Upper lobe of right lung (tissue), 1 donor: Measurements from ENCODE around the gene C1orf21. TPM values are rescaled to one million over a fixed set of nuclear protein-coding genes. Genes with fewer than 3 reads are reported as not detected.
A peak's percentile ranks its signal among the peaks of the same experiment; 100 is the strongest.

Experiments used
- ATAC-seq: fragments of 200-7000 bp; cut with Tn5 transposase; one replicate; pipeline ENCODE4 v1.9.1; 2020; ENCODE audit warnings: mild to moderate bottlenecking, moderate library complexity
- DNase-seq: peaks from one replicate; pipeline ENCODE4 v3.0.0-alpha.2; 2020
- H3K27ac ChIP-seq: fragments of 200-600 bp; one replicate; pipeline ENCODE4 v1.8.0; 2022
- H3K27me3 ChIP-seq: fragments of 200-600 bp; one replicate; pipeline ENCODE4 v1.8.0; 2022; ENCODE audit warnings: mild to moderate bottlenecking
- H3K36me3 ChIP-seq: fragments of 200-600 bp; one replicate; pipeline ENCODE4 v1.8.0; 2022
- H3K4me1 ChIP-seq: fragments of 200-600 bp; one replicate; pipeline ENCODE4 v1.8.0; 2022
- H3K4me3 ChIP-seq: fragments of 200-600 bp; one replicate; pipeline ENCODE4 v1.8.0; 2022; ENCODE audit warnings: mild to moderate bottlenecking
- H3K9me3 ChIP-seq: fragments of 200-600 bp; one replicate; pipeline ENCODE4 v1.8.0; 2022
- intact Hi-C: fragments of 100-400 bp; cut with DNase I; formaldehyde crosslinking; loops from one replicate; pipeline ENCODE4 v1.11.0; 2022
- total RNA-seq: library from RNA; stranded (reverse); fragmentation: NEBNext Ultra II Directional; extraction: Animal tissue kit (Norgen Biotek cat#: 25700); gene quantifications from one replicate; pipeline ENCODE4 v1.2.1, GENCODE V29; 2021
- TF ChIP-seq, protein P1 (sequence below): fragments of 200-600 bp; IDR thresholded peaks from one replicate; pipeline ENCODE4 v1.8.0; 2022; ENCODE audit warnings: antibody characterized with exemption
- donor health status: DM: no; HTN: yes; CAD: no; lungs with severe emphysema.

Gene C1orf21
- total RNA-seq, 1 donor from 2014 or later: 78.8 TPM

DNA sequence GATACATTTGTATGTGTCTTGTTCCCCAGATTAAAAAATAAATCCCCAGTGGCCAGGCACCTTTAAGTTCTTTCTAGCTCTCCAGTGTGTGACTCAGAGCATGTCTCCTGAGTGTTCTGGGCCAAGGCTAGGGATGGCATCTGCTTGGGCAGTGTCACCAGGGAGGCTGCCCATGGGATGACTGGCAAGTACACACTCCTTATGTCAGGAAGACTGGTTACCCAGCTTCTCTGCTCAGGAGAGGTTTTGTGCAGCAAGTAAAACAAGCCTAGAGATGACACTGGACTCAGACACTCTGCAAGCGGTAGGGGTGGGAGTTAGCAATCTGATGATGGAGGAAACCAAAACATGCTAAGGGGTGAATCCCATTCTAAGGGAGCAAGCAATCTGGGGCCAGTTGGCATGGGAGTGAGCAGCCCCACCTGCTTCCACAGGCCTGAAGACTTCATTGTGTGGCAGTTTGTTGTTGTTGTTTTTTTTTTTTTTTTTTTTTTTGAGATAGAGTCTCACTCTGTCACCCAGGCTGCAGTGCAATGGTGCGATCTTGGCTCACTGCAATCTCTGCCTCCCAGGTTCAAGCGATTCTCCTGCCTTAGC, 230.7 kb downstream of the C1orf21 start:
- no peaks in the 10 kb centered on the region for H3K27me3 ChIP-seq
- ATAC-seq: no peak
- H3K4me3 ChIP-seq: no peak overlapping the region
- H3K36me3 ChIP-seq: no peaks in the 10 kb centered on the region
- H3K4me1 ChIP-seq: peaks cover 23% of the 10 kb centered on the region
- no peak overlapping the region for H3K27ac ChIP-seq
- TF ChIP-seq, protein P1, sequence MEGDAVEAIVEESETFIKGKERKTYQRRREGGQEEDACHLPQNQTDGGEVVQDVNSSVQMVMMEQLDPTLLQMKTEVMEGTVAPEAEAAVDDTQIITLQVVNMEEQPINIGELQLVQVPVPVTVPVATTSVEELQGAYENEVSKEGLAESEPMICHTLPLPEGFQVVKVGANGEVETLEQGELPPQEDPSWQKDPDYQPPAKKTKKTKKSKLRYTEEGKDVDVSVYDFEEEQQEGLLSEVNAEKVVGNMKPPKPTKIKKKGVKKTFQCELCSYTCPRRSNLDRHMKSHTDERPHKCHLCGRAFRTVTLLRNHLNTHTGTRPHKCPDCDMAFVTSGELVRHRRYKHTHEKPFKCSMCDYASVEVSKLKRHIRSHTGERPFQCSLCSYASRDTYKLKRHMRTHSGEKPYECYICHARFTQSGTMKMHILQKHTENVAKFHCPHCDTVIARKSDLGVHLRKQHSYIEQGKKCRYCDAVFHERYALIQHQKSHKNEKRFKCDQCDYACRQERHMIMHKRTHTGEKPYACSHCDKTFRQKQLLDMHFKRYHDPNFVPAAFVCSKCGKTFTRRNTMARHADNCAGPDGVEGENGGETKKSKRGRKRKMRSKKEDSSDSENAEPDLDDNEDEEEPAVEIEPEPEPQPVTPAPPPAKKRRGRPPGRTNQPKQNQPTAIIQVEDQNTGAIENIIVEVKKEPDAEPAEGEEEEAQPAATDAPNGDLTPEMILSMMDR: no peak
- H3K9me3 ChIP-seq: no peaks in the 10 kb centered on the region
- no peak for DNase-seq
- intact Hi-C loops: no loop called here

DNA sequence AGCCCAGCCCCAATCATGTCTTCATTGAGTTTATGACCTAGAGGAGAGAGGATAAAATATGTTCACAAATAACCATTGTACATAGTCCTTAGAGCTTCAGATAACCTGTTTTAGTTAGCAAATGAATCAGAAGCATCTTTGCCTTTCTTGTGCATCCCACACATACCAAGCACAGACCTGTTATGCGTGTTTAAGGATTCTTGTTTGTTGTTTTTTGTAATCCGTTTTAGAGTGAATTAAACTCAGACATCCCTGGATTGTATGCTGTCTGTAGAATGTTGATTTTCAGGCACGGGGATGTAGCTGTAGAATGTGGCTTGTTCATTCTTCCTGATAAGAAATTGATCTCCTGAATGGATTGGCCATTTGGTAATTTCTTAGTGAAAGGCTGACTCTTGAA, 232.0 kb downstream of the C1orf21 start:
- Histone ChIP-seq H3K9me3 (no peaks in the 10 kb centered on the region), H3K36me3 (no peaks in the 10 kb centered on the region), H3K27me3 (no peaks in the 10 kb centered on the region), H3K27ac (no peak overlapping the region), H3K4me1 (peaks cover 23% of the 10 kb centered on the region), H3K4me3 (no peak overlapping the region)
- DNase-seq (no peak), ATAC-seq (no peak)
- intact Hi-C loops: no loop called here
- TF ChIP-seq, protein P1: no peak

DNA sequence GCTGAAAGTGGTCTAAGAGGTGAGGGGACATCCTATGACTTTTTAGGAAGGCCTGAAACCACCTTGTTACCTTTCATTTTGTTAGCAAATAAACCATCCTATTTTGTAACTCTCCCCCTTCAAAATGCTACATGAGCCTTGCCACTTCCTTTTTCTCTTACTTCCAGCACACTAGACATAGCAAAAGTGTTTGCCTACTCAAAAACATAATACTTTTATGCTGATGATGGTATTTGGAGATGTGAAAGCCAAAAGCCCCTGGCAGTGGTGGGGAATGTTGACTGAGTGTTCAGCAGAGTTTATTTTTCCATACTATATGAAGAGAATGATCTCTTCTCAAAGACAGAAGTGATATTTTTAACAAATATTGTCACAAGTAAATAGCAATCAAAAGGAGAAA, 233.6 kb downstream of the C1orf21 start:
- no peaks in the 10 kb centered on the region for H3K9me3 ChIP-seq
- H3K4me1 ChIP-seq: peaks cover 21% of the 10 kb centered on the region
- ATAC-seq (no peak), DNase-seq (no peak)
- H3K4me3 ChIP-seq: no peak overlapping the region
- intact Hi-C loops: no loop called here
- TF ChIP-seq, protein P1: no peak
- no peaks in the 10 kb centered on the region for H3K36me3 ChIP-seq
- H3K27ac ChIP-seq: peak overlapping the region; percentile 61
- no peaks in the 10 kb centered on the region for H3K27me3 ChIP-seq

DNA sequence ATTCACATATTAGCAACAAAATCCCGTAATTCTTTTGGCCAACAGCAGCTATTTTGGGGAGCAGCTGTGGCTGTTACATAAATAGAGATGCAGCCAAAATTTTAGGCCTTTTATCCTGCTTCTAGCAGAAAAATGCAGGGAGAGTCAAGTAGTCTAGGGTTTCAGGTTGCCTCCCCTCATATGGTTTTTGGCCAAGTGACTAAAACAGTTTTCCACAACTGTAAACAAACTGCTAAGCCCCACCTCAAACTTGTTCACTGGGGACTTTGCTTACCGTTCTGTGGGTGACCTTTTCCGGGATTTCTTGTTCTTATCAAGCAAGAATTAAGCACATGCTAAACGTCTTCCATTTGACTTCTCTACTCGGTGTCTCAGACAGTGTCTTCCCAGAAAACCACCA, 234.4 kb downstream of the C1orf21 start:
- Histone ChIP-seq H3K27me3 (no peaks in the 10 kb centered on the region), H3K9me3 (no peaks in the 10 kb centered on the region), H3K36me3 (no peaks in the 10 kb centered on the region), H3K27ac (peak overlapping the region; percentile 61), H3K4me3 (no peak overlapping the region), H3K4me1 (peaks cover 21% of the 10 kb centered on the region)
- TF ChIP-seq, protein P1: no peak
- intact Hi-C loops: no loop called here
- DNase-seq: no peak
- ATAC-seq: no peak

DNA sequence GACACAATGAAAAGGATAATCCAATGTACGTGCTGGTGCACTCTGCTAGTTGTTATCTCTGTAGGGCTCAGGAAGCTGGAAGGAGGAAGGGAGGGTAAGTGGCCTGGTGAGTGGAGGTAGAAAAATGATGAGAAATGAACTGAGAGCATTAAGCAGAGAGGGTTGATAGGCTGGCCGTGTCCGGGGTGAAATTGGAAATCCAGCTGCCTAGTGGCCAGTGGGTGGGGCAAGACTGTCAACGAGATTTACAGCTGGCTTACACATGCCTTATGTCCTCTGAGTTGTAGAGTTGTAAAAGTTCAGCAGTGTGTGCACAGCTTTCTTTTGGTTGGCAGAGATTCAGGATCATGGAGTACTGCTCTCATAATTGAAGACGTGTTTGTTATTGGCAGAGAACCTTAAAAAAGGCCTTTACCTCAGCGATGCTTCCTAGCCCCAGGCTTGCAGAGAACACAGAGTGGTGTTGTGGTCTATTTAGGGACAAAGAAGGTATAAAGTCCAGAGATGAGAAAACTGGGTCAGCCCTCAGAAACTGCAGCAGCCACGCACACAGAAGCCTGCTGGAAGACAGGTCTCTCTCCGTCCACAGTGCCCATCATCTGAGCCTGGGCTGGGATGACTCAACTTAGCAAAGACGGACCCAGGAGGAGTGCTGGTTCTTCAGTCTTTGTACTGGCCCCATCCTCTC, 235.5 kb downstream of the C1orf21 start:
- H3K4me3 ChIP-seq: no peak overlapping the region
- no peaks in the 10 kb centered on the region for H3K9me3 ChIP-seq
- peak overlapping the region; percentile 61 for H3K27ac ChIP-seq
- peak; percentile 82 for ATAC-seq
- TF ChIP-seq, protein P1: no peak
- DNase-seq: no peak
- no peaks in the 10 kb centered on the region for H3K36me3 ChIP-seq
- intact Hi-C loops: no loop called here
- H3K4me1 ChIP-seq: peaks cover 21% of the 10 kb centered on the region
- no peaks in the 10 kb centered on the region for H3K27me3 ChIP-seq
